ENCODE results near the gene STK32B.
"Not testable (repeated sequence)": the region's sequence is repeated elsewhere in the genome, so short reads cannot be mapped to it uniquely, and the experiment has no call there.

STK32B gene

DNA sequence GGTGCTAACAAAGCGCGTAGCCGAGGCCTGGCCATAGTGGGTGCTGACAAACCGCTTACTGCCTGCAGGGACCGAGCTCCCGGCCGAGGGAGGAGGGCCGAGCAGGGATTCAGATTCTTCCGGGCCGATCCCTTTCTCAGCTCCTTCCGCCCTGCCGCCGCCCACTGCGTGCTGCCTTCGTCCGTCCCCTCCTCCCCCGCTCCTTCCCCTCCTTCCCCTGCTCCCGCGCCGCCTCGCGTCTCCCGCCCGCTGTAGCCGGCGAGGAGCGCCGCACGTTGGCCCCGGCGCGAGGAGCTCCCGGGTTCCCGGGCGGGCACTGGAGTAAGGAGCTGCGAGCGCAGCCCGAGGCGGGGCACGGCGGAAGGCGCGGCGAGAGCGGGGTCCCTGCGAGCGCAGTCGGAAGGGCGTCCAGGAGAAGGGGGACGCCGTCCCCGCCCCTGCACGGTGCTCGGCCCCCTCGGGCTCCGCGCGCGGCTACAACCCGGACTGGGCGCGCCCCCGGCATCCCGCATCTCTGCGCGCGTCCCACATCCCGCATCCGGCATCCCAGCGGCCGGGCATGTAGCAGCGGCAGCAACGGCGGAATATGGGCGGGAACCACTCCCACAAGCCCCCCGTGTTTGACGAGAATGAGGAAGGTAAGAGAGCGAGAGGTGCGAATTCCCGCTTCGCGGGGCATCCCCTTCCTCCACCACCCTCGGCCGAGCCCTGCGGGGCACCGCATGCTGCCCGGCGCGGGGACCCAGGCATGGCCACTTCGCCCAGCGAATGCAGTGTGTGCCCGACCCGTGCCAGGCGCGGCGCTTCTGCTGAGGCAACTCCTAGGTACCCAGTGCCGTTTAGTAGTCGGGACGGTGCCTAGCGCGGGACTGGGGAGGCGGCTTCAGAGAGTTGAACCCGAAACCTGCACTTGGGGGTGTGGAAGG lies at the start of gene STK32B:
TSS of gene STK32B (plus strand) at position 203 of the 926 bp plus-strand sequence.
- peak; percentile 34 for DNase-seq

DNA sequence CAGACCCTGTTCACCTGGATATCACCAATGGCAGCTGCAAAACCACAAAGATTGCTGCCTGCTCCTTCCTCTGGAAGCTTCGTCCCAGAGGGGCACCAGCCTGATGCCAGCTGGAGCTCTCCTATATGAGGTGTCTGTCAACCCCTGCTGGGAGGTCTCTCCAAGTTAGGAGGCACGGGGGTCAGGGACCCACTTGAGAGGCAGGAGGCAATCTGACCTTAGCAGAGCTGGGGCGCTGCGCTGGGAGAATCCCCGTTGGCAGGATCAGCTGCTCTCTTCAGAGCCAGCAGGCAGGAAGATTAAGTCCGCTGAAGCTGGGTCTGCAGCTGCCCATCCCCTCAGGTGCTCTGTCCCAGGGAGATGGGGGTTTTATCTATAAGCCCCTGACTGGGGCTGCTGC lies 49.6 kb upstream of the STK32B start:
- DNase-seq = not testable (repeated sequence)

DNA sequence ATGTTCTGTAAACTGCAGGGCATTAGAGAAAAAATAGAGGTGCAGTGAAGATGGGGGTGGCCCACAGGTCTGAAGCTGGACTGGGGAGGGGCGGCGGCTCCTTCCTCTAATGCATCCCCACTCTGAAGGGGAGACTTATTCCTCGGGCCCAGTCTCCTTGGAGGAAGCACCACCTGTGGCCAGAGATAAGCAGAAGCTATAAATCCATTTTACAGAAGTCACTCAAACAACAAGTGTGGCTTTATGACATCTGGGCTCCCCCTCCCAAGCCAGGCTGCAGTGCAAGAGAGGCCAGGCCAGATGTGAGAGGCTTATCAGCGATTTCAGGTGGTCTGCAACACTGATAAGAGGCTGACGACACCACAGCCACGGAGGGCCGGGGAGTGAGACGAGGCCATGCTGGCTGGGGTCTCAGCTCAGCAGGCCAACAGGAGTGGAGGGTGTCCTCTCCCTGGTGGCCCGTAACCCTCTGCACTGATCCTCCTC lies 47.9 kb upstream of the STK32B start:
- no peak for DNase-seq

DNA sequence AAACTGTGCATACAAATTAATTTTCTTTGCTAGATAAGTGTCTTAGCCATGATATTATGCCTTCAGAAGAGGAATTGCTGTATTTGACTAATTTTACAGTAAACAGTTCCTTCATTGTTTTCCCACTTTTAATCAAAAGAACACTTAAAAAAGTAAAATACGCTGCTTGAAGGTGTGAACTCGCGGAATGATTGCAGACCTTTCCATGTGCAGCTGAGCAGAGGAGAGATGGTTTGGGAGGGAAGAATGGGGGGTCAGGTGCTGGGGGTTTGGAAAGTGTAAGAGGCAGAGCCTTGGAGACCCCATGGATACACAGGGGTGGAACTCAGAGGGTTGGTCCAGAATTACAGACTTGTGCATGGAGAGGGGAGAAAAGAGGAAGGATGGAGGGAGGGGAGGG lies 47.4 kb upstream of the STK32B start:
- no peak for DNase-seq

DNA sequence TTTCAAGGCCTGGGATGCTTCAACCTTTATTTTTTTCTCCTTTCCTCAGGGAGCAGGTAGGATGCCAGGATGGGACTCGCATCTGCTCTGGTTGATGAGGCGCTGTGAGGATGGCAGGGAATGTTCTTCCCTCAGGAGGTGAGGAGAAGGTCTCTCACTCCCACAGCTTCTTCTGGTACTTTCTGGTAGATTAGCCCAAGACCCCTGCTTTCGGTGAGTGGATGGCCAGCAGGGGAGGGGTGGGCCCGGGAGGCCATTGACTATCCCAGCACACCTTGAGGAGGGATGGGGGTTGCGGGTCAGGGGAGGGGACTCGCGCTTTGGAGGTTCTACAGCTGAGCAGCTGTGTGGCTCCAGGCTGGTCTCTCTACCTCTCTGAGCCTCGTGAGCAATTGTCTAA lies 46.8 kb upstream of the STK32B start:
- no peak for DNase-seq

DNA sequence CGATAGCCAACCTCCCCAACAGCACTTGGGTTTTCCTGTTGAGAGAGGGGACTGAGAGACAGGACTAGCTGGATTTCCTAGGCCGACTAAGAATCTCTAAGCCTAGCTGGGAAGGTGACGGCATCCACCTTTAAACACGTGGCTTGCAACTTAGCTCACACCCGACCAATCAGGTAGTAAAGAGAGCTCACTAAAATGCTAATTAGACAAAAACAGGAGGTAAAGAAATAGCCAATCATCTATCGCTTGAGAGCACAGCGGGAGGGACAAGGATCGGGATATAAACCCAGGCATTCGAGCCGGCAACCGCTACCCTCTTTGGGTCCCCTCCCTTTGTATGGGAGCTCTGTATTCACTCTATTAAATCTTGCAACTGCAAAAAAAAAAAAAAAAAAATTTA lies 44.3 kb upstream of the STK32B start:
- not testable (repeated sequence) for DNase-seq

DNA sequence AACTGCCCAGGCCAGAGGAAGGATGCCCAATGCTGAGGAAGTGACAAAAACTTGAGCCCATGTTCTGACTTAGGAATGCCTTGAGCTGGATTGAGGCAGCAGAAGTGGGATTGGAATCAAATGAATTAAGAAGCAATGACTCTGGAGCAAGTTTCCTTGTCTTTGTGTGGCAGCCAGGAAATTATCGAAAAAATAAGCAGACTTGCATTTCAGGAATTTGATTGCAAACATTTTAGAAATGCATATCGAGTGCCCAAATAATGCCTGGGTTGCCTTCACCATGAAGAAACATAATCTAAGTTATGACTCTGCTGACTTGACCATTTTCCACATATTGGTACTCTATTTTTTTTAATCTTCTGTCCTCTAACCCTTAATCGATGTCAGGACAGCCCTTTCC lies 41.5 kb upstream of the STK32B start:
- no peak for DNase-seq

DNA sequence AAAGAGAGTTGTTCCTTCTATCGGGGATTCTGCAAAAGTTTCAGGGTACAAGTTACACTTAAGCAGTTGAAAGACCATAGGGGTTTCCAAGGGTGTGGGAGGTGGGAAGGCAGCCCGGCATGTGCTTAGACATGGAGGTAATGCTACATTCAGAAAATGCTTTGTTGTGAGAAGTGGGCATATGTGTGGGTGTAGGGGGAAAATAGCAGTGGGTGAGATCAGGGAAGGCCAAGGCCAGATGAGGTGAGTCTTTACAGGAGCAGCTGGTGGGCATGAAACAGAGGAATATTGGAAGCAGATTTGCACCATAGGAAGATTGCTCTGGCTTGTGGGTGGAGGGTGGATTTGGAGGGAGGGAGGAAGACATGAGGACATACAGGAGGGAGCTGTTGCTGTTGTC lies 40.3 kb upstream of the STK32B start:
- no peak for DNase-seq

DNA sequence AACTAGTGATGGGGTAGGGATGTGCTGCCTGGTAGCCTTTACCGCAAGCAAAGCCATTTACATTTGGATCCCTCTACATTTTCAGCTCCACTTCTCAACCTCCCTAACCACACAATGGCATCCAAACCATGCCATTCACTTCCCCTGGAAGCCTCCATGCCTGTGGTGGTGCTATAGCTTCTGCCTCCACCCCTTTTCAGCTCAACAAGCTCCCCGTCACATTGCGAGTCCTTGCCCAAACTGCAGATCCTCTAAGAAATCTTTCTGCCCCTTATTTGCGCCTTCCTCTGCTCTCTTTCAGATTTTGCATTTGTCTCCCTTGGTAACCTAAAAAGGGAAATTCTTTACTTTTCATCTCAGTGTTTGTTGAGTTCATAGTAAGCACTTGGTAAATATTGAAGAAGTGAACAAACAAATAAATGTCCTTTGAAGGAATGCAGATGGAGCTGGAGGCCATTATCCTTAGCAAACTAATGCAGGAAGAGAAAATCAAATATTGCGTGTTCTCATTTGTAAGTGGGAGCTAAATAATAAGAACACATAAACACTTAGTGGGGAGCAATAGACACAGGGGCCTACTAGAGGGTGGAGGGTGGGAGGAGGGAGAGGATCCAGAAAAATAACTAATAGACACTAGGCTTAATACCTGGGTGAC lies 38.9 kb upstream of the STK32B start:
- DNase-seq = no peak

DNA sequence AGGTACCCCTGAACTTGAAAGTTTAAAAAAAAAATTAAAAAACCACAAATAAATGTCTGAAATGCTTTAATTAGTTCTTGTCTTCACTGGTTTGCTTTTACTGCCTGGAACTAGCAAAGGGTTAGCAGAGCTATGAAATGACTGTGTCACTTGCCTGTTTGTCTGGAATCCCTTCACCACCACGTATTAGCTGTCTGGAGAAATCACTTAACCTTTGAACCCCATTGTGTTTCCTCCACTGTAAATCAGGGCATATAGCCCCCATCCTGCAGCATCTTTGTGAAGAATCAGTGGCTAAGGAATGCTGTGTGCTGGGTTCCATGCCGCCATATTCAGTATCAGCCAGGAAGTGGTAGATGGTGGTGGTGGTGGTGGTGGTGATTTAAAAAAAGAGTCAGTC lies 38.3 kb upstream of the STK32B start:
- no peak for DNase-seq

DNA sequence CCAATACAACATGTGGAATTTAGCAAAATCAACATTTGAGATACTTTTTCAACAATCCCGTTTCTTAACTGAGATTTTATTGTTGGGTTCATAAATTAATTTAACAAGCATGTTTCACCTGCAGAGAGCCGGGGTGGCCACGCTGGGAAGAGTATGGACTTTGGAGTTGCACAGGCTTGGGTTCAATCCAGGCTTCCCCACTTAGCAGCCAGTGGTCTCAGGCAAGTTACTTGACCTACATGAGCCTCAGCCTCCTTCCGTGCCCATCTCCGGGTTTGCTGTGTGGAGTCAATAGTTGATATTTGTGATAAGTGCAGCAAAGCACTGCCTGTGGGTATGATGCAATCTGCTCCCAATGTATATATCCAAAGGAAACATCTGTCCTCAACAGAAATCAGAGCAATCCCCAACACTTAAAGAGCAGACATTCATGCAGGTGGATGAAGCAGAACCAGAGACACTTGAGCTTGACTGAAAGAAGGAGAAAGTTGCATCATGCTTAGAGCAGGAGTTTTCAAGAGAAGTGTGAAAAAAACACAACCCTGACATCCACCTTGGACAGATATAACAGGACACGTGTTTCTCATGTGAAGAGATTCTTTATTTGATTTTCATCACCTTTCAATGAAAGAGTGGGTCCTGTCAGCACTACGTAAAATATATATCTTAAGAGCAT lies 37.1 kb upstream of the STK32B start:
- DNase-seq = no peak

DNA sequence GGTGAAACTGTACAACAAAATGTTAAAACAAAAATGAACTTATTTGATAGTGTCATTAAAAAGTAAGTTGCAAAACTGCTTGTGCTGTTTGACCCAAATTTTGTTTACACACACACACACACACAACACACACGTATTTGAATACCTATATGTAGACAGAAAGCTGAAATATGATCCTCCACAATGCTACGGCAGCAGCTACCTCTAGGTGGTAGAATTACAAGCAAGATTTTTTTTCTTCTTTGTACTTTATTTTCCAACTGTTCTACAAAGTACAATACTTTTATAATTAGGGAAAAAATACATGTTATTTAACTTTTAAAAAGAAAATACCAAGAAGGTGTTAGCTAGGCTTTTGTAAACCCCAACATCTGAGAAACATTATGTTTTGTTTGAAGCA lies 33.2 kb upstream of the STK32B start:
- DNase-seq = no peak

DNA sequence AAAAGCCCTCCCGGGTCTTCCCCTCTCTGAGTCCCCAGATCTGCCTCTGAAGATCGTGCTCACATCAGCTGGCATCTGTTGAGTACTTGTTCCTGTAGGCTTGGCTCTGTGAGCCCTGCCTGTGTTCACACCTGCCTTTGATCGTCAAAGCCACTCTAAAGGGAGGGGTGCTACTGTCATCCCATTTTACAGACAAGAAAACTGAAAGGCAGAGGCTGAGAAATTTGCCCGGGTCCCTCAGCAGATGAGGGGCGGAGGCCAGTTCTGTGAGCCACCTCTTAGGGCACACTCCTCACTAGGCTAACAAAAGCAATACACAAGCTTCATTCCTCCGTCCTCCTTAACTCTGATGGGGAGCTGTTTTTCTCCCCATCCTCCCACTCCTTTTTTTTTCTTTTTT lies 32.7 kb upstream of the STK32B start:
- no peak for DNase-seq

DNA sequence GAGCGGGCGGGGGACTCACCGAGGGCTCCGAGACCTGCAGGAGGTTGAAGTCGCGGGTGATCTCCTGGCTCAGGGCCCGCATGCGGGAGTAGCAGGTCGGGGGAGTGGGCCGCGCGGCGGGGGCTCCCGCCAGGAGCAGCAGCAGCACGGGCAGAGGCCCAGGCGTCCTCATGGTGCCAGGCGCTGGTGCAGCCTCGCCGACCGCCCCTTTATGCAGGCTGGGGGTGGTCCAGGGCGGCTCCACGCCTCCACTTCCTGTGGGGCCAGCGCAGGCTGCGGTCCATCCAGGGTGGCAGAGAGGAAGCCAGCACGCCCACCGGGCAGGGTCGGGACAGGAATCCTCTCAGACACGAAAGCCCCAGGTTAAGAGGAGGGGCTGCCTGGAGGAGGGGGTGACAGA lies 32.0 kb upstream of the STK32B start, which contains the start of gene CYTL1:
TSS of gene CYTL1 (minus strand) at position 185 of the 400 bp plus-strand sequence. CDS start at position 172, 13 bp downstream.
- no peak for DNase-seq

DNA sequence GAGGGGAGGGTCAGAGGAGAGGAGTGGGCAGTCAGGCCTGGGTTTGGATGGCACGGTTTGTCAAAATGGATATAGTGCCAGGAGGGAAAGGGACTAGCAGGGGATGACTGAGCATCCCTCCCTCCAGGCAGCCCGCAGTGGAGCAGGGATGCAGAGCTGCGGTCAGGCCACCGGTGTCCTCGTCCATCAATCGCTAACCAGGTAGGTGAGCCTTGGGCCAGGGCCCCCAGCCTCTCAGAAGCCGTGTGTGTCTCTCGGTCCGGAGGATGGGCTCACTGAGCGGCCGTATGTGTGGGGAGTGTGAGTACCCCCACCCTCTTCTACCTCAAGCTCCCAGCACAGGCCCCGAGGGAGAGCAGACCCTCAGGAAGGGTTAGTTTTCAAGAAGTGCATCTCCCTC lies 31.5 kb upstream of the STK32B start:
- DNase-seq = no peak

DNA sequence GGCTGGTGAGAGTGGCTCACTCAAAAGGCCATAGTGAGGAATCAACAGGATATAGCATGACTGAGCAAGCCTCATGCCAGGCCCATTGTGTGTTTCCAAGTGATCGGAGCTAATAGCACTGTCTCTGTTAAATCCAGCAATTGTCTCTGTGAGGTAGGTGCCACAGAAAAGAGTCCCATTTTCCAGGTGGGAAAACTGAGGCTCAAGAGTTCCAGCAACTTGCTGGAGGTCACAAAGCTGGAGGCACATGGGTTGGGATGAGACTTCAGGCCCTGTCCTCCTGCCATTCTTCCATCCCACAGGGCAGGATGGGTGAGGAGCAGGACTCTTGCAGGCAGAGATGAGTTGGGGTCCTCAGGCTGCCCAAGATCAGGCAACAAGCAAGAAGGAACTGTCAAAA lies 30.9 kb upstream of the STK32B start:
- DNase-seq = no peak

DNA sequence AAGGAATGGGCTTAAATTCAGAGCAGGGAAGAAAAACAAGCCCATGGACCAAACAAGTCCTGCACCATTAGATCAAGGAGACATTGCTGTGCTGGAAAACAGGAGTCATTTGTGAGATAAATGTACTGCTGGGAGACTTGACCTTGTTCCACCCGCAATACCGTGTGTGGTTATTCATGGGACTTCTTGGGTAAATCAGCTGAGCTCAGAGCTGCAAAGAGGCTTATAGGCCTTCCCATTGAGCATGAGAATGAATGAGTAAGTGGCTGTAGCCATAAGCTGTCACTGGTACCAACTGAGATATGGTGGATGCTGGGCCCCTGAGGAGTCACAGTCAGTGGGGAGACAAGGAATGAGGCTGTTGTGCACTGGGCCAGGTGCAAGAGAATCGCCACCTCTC lies 29.7 kb upstream of the STK32B start:
- DNase-seq = no peak

DNA sequence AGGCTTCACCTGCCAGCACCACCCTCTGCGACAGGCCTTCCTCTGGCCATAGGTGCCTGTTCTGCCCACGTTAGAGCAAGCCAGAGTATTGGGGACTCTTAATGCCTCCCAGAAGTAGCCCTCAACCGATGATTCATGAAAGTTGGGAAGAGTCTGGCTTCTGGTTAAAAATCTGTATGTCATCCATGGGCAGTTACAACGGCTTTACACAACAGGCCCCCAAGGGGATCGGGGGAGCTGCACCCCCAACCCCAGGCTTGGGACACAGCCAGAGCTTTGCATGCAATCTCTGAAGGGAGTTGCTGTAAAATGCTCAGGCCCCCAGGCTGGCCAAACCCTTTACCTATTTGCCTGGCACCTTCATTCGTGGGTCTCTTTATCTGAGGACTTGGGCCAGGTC lies 26.6 kb upstream of the STK32B start:
- DNase-seq = no peak

DNA sequence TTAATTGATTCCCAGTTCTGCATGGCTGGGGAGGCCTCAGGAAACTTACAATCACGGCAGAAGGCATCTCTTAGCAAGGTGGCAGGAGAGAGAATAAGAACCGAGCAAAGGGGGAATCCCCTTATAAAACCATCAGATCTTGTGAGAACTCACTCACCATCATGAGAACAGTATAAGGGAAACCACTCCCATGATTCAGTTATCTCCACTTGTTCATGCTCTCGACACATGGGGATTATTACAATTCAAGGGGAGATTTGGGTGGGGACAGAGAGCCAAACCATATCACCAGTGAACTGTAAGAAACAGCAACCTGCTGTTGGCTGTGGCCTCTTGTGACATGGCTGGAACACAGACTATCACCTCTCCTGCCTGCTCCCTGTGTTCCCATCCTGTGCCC lies 24.9 kb upstream of the STK32B start:
- DNase-seq = no peak

DNA sequence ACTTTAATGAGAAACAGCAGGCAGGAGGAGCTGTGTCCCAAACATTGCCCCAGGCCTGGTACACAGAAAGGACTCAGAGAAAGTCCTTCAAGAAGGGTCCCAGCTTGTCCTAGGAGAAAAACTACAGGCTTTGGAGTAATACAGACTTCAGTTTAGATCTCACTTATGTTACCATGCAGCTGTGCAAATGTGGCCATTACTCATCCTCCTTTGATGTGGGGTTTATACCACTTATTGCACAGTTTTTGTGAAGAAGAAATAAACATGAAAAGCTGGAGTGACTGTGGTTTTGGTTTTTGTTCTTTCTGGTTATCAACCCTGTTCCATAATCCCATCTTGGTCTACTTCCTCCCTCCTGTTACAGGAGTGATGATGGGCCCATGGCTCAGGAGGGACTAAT lies 23.9 kb upstream of the STK32B start:
- no peak for DNase-seq

DNA sequence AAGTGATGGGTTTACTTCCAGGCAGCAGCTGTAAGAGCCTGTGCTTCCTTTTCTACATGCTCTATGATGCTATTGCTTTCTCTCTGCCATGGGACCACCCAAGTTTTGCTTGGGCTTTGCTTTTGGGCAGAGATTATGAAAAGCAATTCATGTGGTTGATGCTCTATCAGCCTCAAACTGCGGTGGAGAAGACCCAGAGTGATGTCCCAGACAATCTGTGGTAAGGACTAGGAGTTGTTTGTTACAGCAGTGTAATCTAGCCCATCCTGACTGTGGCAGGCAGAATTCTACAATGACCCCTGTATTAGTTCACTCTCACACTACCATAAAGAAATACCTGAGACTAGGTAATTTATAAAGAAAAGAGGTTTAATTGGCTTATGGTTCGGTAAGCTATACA lies 22.8 kb upstream of the STK32B start:
- no peak for DNase-seq

DNA sequence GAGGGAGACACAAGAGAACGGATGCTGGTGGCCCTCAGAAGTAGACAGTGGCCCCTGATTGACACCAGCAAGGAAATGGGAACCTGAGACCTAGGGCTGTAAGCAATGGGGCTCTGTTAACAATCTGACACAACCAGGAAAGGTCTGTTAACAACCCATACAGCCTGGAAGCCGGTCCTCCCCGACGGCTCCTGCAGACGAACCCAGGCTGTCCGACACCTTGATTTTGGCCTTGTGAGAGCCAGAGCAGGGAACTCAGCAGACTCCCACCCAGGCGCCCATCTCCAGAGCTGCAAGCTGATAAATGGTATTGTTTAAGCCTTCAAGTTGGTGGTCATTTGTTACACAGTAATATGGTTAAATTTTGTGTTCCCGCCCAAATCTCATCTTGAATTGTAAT lies 21.8 kb upstream of the STK32B start:
- no peak for DNase-seq

DNA sequence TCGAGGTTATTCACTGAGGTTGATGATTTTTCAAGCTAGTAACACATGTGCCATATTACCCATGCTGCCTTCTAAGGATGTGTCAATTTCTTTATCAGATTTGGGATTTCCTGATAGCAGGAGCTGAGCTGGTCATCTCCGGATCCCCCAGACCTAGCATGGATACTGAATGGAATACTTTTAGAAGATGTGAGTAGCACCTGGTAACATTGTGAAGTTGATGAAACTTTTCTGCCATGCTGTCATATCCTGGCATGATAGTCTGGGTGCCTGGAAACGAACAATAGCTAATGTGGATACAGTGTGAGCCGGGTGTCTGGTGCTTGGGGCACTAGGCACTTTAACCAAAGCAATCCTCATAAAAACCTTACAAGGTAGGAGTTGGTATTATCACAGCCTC lies 21.1 kb upstream of the STK32B start:
- DNase-seq = no peak

DNA sequence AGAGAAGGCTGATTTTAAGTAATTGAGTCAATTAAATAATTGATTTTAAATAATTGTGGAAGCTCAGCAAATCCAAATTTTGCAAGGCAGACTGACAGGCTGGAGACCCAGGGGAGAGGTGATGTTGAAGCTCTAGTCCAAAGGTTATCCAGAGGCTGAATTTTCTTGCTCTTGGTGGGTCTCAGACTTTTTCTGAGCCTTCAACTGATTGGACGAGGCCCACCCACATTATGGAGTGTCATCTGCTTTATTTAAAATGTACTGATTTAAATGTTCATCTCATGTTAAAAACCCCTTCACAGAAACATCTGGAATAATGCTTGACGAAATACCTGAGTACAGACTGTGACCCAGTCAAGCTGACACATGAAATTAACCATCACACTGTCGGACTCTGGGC lies 20.4 kb upstream of the STK32B start:
- DNase-seq = no peak
